HL-60 (cell line): ENCODE results near the gene MYO10.

ENCODE experiments used
- DNase-seq, 2 experiments: peaks; one replicate each; pipeline ENCODE4 v3.0.0-alpha.2; 2010 to 2020; ENCODE audit warnings: low read depth in 1 of 2, low spot score in 1 of 2
- H3K27ac ChIP-seq: fragments of 250-450 bp; sonication (Bioruptor Pico); replicated peaks from 2 replicates; pipeline ENCODE4 v1.5.1; 2020; ENCODE audit warnings: mild to moderate bottlenecking, moderate library complexity
- H3K27me3 ChIP-seq: fragments of 250-450 bp; sonication (Bioruptor Pico); 2 replicates; pipeline ENCODE4 v1.5.1; 2021; ENCODE audit warnings: mild to moderate bottlenecking, moderate library complexity; ENCODE audit not compliant: insufficient read depth, poor library complexity, severe bottlenecking
- H3K4me3 ChIP-seq: replicated peaks from 2 replicates; pipeline ENCODE4 v1.5.1; 2011; ENCODE audit warnings: mild to moderate bottlenecking, control low read depth, low read length; ENCODE audit not compliant: insufficient read depth
- GABPA ChIP-seq: IDR thresholded peaks from 2 replicates; pipeline ENCODE4 v1.6.1; 2012; ENCODE audit warnings: low read depth
- POLR2AphosphoS5 ChIP-seq: IDR thresholded peaks from 2 replicates; pipeline ENCODE4 v1.6.1; 2012; ENCODE audit warnings: low read depth
- SPI1 ChIP-seq: IDR thresholded peaks from 2 replicates; pipeline ENCODE4 v1.6.1; 2012; ENCODE audit warnings: low read depth, mild to moderate bottlenecking, borderline replicate concordance
- TF ChIP-seq, protein P1 (sequence below): IDR thresholded peaks from 2 replicates; pipeline ENCODE4 v1.6.1; 2012; ENCODE audit warnings: low read depth; ENCODE audit not compliant: insufficient replicate concordance
- TF ChIP-seq, protein P2 (sequence below): IDR thresholded peaks from one replicate; pipeline ENCODE4 v1.5.1; 2011; ENCODE audit warnings: low read length, control low read depth, inconsistent platforms; ENCODE audit not compliant: insufficient read depth

Gene MYO10

GRCh38 chr5:16906255-16906654 lies 29.8 kb downstream of the MYO10 start:
- Histone ChIP-seq H3K27ac (no peak overlapping the region), H3K4me3 (no peak overlapping the region)

GRCh38 chr5:16903480-16904300 lies 32.4 kb downstream of the MYO10 start:
- Histone ChIP-seq H3K27me3 (no peaks in the 10 kb centered on the region), H3K27ac (no peak overlapping the region), H3K4me3 (no peak overlapping the region)
- TF ChIP-seq POLR2AphosphoS5: no peak
- DNase-seq: no peak

More at GRCh38 chr5:16906255-16906654, 29.8 kb downstream of the MYO10 start:
- H3K27me3 ChIP-seq: no peaks in the 10 kb centered on the region
- DNase-seq: no peak
- TF ChIP-seq SPI1 (no peak), POLR2AphosphoS5 (no peak), GABPA (no peak)
- TF ChIP-seq, protein P1, sequence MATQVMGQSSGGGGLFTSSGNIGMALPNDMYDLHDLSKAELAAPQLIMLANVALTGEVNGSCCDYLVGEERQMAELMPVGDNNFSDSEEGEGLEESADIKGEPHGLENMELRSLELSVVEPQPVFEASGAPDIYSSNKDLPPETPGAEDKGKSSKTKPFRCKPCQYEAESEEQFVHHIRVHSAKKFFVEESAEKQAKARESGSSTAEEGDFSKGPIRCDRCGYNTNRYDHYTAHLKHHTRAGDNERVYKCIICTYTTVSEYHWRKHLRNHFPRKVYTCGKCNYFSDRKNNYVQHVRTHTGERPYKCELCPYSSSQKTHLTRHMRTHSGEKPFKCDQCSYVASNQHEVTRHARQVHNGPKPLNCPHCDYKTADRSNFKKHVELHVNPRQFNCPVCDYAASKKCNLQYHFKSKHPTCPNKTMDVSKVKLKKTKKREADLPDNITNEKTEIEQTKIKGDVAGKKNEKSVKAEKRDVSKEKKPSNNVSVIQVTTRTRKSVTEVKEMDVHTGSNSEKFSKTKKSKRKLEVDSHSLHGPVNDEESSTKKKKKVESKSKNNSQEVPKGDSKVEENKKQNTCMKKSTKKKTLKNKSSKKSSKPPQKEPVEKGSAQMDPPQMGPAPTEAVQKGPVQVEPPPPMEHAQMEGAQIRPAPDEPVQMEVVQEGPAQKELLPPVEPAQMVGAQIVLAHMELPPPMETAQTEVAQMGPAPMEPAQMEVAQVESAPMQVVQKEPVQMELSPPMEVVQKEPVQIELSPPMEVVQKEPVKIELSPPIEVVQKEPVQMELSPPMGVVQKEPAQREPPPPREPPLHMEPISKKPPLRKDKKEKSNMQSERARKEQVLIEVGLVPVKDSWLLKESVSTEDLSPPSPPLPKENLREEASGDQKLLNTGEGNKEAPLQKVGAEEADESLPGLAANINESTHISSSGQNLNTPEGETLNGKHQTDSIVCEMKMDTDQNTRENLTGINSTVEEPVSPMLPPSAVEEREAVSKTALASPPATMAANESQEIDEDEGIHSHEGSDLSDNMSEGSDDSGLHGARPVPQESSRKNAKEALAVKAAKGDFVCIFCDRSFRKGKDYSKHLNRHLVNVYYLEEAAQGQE: no peak
- TF ChIP-seq, protein P2, sequence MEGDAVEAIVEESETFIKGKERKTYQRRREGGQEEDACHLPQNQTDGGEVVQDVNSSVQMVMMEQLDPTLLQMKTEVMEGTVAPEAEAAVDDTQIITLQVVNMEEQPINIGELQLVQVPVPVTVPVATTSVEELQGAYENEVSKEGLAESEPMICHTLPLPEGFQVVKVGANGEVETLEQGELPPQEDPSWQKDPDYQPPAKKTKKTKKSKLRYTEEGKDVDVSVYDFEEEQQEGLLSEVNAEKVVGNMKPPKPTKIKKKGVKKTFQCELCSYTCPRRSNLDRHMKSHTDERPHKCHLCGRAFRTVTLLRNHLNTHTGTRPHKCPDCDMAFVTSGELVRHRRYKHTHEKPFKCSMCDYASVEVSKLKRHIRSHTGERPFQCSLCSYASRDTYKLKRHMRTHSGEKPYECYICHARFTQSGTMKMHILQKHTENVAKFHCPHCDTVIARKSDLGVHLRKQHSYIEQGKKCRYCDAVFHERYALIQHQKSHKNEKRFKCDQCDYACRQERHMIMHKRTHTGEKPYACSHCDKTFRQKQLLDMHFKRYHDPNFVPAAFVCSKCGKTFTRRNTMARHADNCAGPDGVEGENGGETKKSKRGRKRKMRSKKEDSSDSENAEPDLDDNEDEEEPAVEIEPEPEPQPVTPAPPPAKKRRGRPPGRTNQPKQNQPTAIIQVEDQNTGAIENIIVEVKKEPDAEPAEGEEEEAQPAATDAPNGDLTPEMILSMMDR: no peak

DNA sequence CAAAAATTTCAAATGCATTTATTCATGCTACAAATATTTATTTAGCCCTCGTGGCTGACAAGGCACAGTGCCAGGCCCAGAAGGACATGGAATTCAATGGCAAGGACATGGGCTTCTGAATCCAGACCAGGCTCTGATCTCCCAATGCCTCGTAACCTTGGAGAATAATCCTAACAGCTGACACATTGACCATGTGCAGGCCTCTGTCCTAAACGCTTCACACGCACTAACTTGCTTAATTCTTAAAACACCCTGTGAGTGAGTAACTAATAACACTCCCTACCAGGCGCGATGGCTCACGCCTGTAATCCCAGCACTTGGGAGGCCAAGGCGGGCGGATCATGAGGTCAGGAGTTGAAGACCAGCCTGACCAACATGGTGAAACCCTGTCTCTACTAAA lies 33.2 kb downstream of the MYO10 start:
- no peak for DNase-seq
- TF ChIP-seq SPI1 (no peak), GABPA (no peak), POLR2AphosphoS5 (no peak)
- TF ChIP-seq, protein P1: no peak
- TF ChIP-seq, protein P2: no peak
- Histone ChIP-seq H3K27ac (no peak overlapping the region), H3K4me3 (no peak overlapping the region), H3K27me3 (no peaks in the 10 kb centered on the region)

- H3K4me3 ChIP-seq: no peak overlapping the region
- no peaks in the 10 kb centered on the region for H3K27me3 ChIP-seq
- TF ChIP-seq POLR2AphosphoS5 (no peak), SPI1 (no peak)
- TF ChIP-seq, protein P2: no peak
- no peak for DNase-seq
- H3K27ac ChIP-seq: no peak overlapping the region
Measured at GRCh38 chr5:16901021-16901644, 35.0 kb downstream of the MYO10 start.
